ENCODE data around the gene MAP1B.

Gene MAP1B

GRCh38 chr5:72067682-72068470 lies 39.4 kb upstream of the MAP1B start:
- peak; percentile 33 for DNase-seq (ENCODE audit: extremely low read depth, low read depth)
- no peak overlapping the region for H3K4me3 ChIP-seq (replicated peaks; ENCODE audit: low read depth, low read length)
- TF ChIP-seq CTCF (IDR thresholded peaks at IDR 0.05; ENCODE audit: low read depth, low read length, missing control alignments), result no peak

DNA sequence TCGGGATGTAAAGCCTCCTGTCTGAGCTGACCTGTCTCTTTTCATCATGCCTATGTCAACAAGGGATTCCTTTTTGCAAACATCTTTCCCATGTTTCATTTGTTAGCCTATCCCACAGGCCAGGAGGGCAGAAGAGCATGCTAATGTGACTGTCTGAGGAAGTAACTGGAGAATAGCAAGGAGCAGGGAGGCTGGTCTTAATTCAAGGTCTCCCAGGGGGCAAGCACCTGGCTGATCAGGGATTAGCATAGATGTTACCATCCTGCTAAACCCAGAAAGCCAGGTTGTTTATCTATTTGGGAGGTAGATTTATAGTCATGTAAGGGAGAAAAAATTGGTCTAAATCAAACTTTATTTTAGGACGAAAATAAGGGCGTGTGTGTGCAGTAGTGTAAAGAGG lies 36.7 kb upstream of the MAP1B start:
- H3K4me3 ChIP-seq (replicated peaks; ENCODE audit: low read depth, low read length), result no peak overlapping the region
- no peak for TF ChIP-seq CTCF (IDR thresholded peaks at IDR 0.05; ENCODE audit: low read depth, low read length, missing control alignments)
- no peak for DNase-seq (ENCODE audit: extremely low read depth, low read depth)

DNA sequence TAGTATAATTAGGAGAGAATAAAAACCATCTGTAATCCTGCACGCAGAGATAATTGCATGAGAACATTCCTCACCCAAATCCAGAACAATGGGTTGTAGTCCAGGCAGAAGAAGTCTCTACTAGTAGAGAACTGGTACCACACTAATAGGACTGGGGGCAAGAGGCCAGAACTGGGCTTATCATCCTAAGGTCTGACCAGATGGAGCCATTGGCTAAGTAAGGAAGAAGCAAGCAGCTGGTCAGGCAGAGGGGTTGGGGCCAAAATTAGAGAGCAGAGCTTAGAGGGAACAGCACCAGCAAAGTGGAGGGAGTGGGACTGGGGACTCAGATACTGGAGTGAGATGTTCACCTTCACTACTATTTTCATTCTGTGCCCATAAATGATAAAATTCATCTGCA lies 35.4 kb upstream of the MAP1B start:
- no peak overlapping the region for H3K4me3 ChIP-seq (replicated peaks; ENCODE audit: low read depth, low read length)
- TF ChIP-seq CTCF (IDR thresholded peaks at IDR 0.05; ENCODE audit: low read depth, low read length, missing control alignments), result no peak
- DNase-seq (ENCODE audit: extremely low read depth, low read depth), result no peak

DNA sequence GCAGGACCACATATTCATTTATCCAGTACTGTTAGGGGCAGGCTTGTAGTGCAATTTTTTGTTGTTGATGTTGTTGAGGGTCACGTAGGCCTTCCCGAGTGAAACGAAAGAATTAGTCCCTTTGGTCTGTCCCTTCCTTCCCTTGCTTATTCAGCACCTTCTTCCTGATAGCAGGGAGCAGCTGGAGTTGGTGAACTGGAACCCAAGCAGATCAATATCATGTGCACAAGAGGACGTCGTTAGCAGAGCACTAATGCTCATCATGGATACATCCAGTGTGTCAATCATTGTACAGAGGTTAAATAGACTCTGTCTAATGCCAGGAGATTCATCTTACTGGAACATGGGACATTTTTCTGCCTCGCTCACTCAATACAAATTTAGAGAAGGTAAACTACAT lies 33.0 kb upstream of the MAP1B start:
- H3K4me3 ChIP-seq (replicated peaks; ENCODE audit: low read depth, low read length), result no peak overlapping the region
- no peak for DNase-seq (ENCODE audit: extremely low read depth, low read depth)
- no peak for TF ChIP-seq CTCF (IDR thresholded peaks at IDR 0.05; ENCODE audit: low read depth, low read length, missing control alignments)

DNA sequence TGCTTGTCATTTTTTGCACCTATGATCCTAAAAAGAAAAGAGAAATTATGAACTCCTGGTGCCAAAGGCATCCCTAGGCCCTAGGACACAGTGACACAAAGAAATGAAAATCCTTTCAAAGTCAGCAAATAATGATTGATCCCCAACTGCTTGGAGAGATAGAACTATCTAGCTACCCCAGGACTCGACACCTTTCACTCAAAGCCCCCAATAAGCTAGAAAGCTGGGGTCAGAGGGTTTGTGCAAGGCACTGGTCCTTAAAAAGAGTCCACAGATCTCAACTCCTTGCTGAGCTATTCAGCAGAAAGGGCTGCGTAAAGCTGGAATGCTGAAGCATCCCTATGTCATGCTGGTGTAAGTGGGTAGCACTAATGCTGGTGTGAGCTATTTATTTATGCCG lies 31.8 kb upstream of the MAP1B start:
- DNase-seq (ENCODE audit: extremely low read depth, low read depth), result no peak
- TF ChIP-seq CTCF (IDR thresholded peaks at IDR 0.05; ENCODE audit: low read depth, low read length, missing control alignments), result no peak

GRCh38 chr5:72076621-72077300 lies 30.5 kb upstream of the MAP1B start:
- no peak for TF ChIP-seq CTCF (IDR thresholded peaks at IDR 0.05; ENCODE audit: low read depth, low read length, missing control alignments)
- no peak overlapping the region for H3K4me3 ChIP-seq (replicated peaks; ENCODE audit: low read depth, low read length)
- no peak for DNase-seq (ENCODE audit: extremely low read depth, low read depth)

More for the DNA sequence above, 31.8 kb upstream of the MAP1B start:
- H3K4me3 ChIP-seq (replicated peaks; ENCODE audit: low read depth, low read length), result no peak overlapping the region
